RPMI7951 (cell line): Measurements from ENCODE around the gene CEP95. TPM values are rescaled to one million over a fixed set of nuclear protein-coding genes. Genes with fewer than 3 reads are reported as not detected.
"Not testable (repeated sequence)": the region's sequence is repeated elsewhere in the genome, so short reads cannot be mapped to it uniquely, and the experiment has no call there.

ENCODE experiments used
- DNase-seq: peaks from one replicate; pipeline ENCODE4 v3.0.0-alpha.2; 2012; ENCODE audit warnings: low read depth
- total RNA-seq: library from RNA; depleted of rRNA; stranded (reverse); fragments of >200 nt; shearing (Covaris generic); gene quantifications from 2 replicates; pipeline ENCODE4 v1.2.3, GENCODE V29; 2014; rRNA removed

Gene CEP95
- total RNA-seq, 1 experiment from 2014 or later = 18.0 TPM

DNA sequence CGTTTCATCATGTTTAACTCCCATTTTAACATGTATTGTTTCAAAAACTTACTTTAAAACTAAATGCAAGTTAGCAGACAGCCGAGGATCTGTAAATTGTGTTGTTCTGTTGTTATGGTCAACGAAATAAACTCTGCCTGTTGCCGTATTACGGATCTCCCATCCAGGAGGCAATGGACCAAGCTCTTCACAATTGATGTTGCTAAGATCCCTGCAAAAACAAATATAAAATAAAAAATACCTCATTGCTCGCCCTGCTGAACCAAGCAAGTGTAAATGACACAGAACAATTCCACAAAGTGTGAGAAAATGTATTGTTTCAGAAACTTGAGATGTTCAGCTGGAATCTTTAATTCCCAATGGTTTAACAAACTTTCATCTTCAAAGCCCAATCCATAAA is 65.0 kb downstream of the CEP95 start:
- no peak for DNase-seq

DNA sequence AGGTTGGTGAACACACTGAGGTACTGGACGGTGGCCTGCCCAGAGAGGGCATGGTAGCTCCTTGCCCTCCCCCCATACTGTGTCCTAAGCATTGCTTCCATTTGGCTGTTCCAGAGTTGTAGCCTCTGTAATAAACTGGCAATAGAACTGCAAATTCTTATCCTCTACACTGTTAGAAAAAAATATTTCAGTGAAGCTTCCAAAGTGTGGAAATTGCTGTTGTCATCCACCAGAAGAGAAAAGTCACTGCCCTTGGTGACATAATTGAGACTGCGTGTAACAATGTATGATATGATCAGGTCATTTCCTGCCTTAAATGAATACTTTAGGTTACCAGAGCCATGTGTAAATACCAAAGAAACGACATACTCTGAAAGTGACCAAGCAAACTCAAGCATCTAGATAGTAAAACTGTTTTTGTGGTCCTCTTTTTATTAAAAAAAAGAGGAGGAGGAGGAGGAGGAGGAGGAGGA is 65.9 kb downstream of the CEP95 start:
- peak; percentile 5 for DNase-seq

DNA sequence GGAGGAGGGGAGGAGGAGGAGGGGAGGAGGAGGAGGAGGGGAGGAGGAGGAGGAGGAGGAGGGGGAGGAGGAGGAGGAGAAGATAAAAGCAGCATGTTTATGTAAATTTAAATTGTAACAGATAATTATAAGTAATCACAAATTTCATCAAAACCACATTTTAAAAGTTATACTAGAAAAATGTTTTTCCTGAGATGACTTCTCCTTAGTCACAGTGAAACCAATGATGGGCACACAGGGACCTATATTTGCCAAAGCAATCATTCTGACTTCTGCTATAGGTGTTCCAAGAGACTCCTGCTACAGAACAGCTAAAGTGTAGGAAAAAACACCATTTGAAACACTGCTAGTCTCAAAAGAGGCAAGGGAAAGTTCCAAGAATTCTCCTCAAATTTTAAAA is 66.4 kb downstream of the CEP95 start:
- DNase-seq = no peak

DNA sequence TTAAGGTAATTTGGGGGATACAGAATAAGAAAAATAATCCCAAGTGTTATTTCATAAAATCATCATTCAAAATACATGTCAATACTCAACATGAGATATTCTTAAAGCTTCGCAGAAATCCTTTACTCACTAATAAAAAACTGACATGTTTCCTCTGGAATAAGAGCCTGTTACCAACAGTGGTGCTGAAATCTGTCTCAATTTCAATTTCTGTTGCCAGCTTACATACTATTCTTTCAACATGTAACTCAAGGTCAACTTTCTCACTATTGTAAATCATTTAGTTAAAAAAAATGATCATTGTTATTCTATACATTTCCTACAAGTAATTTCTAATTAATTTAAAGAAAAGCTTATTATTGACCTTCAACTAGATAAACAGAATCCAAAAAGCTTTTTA is 67.9 kb downstream of the CEP95 start:
- no peak for DNase-seq

DNA sequence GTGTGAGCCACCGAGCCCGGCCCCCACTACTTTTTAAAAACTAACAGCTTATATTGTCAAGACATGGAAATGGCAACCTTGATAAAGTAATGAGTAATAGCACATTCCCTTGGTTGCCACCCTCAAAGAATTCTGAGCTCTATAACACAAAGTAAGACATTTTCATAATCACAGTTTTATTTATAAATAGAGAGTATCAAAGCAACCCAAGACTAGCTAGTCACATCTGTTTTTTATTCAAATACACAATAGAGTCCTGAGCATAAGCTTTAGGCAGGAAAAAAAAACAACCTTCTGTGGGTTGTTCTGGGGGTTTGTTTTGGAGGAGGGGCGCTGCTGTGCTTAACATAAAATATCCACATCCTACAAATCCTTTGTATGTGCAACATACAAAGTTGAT is 68.7 kb downstream of the CEP95 start:
- DNase-seq = no peak

DNA sequence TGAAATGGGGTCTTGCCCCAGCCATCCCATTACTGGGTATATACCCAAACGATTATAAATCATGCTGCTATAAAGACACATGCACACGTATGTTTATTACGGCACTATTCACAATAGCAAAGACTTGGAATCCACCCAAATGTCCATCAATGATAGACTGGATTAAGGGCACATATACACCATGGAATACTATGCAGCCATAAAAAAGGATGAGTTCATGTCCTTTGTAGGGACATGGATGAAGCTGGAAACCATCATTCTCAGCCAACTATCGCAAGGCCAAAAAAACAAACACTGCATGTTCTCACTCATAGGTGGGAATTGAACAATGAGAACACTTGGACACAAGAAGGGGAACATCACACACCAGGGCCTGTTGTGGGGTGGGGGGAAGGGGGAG is 70.2 kb downstream of the CEP95 start:
- not testable (repeated sequence) for DNase-seq

DNA sequence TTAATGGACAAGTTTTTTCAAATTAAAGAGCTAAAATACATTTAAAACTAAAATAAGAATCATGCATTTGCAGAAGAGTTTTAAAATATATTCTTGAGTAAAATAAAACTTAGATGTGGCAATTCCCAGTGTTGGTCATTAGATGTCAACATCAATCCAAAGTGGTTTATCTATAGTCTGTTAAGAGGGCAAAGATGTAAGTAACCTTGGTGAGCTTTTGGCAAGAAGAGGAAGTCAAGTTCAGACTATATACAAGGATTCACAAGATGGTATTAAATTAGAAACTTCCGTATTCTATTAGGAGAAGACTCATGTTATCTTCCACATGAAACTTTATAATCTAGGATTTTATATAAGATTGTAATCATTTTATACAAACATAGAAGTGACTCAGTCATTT is 73.1 kb downstream of the CEP95 start:
- DNase-seq = no peak

DNA sequence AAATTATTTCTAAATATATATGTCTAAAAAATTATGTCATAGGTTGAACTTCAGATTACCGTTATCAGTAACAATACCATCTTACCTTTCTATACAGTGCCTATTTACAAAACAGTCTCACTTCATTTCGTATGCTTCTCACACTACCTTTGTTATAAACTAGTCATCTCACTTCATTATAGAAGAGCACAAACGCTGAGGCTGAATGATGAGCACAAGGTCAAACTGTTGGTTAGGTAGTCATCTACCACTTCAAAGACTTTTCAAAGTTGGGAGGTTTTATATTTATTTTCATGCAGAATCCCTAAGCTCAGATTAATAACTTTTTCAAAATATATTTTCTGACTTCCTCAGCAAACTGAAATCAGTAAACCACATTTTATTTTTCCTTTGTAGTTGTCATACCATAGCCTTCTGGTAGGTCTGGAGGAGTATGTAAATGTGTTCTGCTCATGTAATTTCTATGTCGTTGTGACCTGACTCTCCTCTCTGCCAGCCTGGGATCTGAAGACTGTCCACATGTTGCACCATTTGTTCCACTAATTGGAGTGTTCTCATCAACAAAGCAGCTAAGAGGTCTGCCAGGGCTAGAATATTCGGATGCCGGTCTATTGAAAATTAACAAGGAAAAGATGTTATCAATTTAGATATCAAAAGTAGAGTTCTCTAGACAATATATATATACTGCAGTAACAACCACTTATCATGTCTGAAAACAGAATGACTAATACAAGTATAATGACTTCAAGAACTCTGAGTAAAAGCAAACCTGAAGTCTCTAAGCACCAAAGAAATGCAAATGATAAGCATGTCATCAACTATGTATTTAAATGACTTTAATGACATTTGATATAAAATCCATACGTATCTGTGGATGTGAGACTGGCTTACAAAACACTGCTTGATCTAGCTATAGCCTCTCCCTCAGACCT is 73.9 kb downstream of the CEP95 start:
- no peak for DNase-seq

DNA sequence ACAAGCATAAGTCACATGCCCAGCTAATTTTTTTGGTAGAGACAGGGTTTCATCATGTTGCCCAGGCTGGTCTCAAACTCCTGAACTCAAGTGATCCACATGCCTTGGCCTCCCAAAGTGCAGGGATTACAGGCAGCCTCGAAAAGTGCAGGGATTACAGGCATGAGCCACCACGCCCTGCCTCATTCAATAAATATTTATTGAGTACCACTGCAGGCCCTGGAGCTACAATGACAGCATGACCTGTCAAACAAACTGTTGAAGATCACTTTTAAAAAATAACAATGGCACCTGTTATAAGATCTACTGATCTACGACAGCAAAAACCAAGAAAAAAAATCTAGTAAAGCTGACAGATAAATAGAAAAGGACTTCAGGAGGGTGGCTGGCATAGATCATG is 76.3 kb downstream of the CEP95 start:
- no peak for DNase-seq

DNA sequence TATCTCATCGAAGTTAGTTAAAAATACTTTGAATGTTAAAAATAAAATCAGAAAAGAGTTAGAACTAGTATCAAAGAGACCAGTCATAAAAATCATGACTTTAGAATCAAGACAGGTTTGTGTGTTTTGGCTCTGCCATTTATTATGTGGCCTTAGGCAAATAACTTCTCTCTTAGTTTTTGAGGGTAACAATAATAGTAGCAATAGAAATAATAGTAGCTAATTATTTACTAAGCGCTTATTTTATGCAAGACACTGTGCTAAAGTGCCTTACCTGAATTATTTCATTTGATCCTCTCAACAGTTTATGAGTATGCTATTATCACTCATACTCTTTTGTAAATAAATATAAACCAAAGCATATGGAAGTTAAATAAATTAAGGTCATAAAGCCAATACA is 78.4 kb downstream of the CEP95 start:
- no peak for DNase-seq

Other genes starting within 250 kb of the CEP95 start
- 13.4 and 16.7 TPM in 2 replicates for gene TEX2, start 243.7 kb upstream of the CEP95 start, total RNA-seq
- 2.5 and 3.1 TPM in 2 replicates for gene PECAM1, start 116.1 kb upstream of the CEP95 start, total RNA-seq
- gene MILR1, start 57.9 kb upstream of the CEP95 start, total RNA-seq = 21.6 and 23.7 TPM in 2 replicates
- gene POLG2, start 9.9 kb upstream of the CEP95 start, total RNA-seq = 7.7 and 8.1 TPM in 2 replicates
- gene DDX5, start 688 bp upstream of the CEP95 start, total RNA-seq = 182 and 183 TPM in 2 replicates
- gene SMURF2, start 155.3 kb downstream of the CEP95 start, total RNA-seq = 52.1 and 54.5 TPM in 2 replicates